H9 (cell line): ENCODE data around the gene ZNF385D. TPM values are rescaled to one million over a fixed set of nuclear protein-coding genes. Genes with fewer than 3 reads are reported as not detected.

Source experiments
- DNase-seq: peaks from one replicate; pipeline ENCODE4 v3.0.0-alpha.2; 2017
- H2AFZ ChIP-seq: one replicate; pipeline ENCODE4 v1.6.1; 2013; ENCODE audit warnings: mild to moderate bottlenecking, low read length, control low read depth, moderate library complexity
- H2AK5ac ChIP-seq: 2 replicates; pipeline ENCODE4 v1.6.1; 2013; ENCODE audit warnings: low read length, control low read depth, mixed read lengths; ENCODE audit not compliant: insufficient read length
- H2BK120ac ChIP-seq: one replicate; pipeline ENCODE4 v1.6.1; 2013; ENCODE audit warnings: low read depth, mild to moderate bottlenecking, low read length, control low read depth, inconsistent platforms; ENCODE audit not compliant: poor library complexity, severe bottlenecking
- H2BK12ac ChIP-seq: 2 replicates; pipeline ENCODE4 v1.6.1; 2013; ENCODE audit warnings: low read length, control low read depth, mixed read lengths, low read depth; ENCODE audit not compliant: insufficient read length
- H2BK15ac ChIP-seq: 2 replicates; pipeline ENCODE4 v1.6.1; 2013; ENCODE audit warnings: low read depth, low read length, control low read depth
- H2BK20ac ChIP-seq: one replicate; pipeline ENCODE4 v1.6.1; 2013; ENCODE audit warnings: low read depth, mild to moderate bottlenecking, low read length, control low read depth, inconsistent platforms; ENCODE audit not compliant: poor library complexity, severe bottlenecking
- H2BK5ac ChIP-seq: 2 replicates; pipeline ENCODE4 v1.6.1; 2013; ENCODE audit warnings: low read length, control low read depth, mixed read lengths; ENCODE audit not compliant: insufficient read length
- H3K14ac ChIP-seq: 2 replicates; pipeline ENCODE4 v1.6.1; 2013; ENCODE audit warnings: low read length, control low read depth; ENCODE audit not compliant: insufficient read depth
- H3K18ac ChIP-seq: 2 replicates; pipeline ENCODE4 v1.6.1; 2013; ENCODE audit warnings: low read depth, mild to moderate bottlenecking, mixed read lengths, low read length, control low read depth; ENCODE audit not compliant: insufficient read length
- H3K23ac ChIP-seq: 2 replicates; pipeline ENCODE4 v1.6.1; 2013; ENCODE audit warnings: low read length, control low read depth, mixed read lengths, low read depth; ENCODE audit not compliant: insufficient read length
- H3K23me2 ChIP-seq: 2 replicates; pipeline ENCODE4 v1.6.1; 2013; ENCODE audit warnings: low read depth, mild to moderate bottlenecking, mixed read lengths, low read length, control low read depth; ENCODE audit not compliant: insufficient read length, poor library complexity, severe bottlenecking
- H3K27ac ChIP-seq: 2 replicates; pipeline ENCODE4 v1.5.1; 2013; ENCODE audit warnings: low read length, control low read depth, mixed read lengths, low read depth; ENCODE audit not compliant: insufficient read length
- H3K27me3 ChIP-seq: 2 replicates; pipeline ENCODE4 v1.6.1; 2013; ENCODE audit warnings: low read length, control low read depth, inconsistent platforms; ENCODE audit not compliant: insufficient read depth
- H3K4ac ChIP-seq: 2 replicates; pipeline ENCODE4 v1.6.1; 2013; ENCODE audit warnings: low read depth, mild to moderate bottlenecking, control low read depth, inconsistent platforms, low read length, moderate library complexity
- H3K4me1 ChIP-seq: 2 replicates; pipeline ENCODE4 v1.6.1; 2013; ENCODE audit warnings: low read length, control low read depth, inconsistent platforms; ENCODE audit not compliant: insufficient read depth
- H3K4me2 ChIP-seq: 2 replicates; pipeline ENCODE4 v1.6.1; 2013; ENCODE audit warnings: low read length, control low read depth, mixed read lengths; ENCODE audit not compliant: insufficient read length, insufficient read depth
- H3K56ac ChIP-seq: 2 replicates; pipeline ENCODE4 v1.6.1; 2013; ENCODE audit warnings: low read depth, mild to moderate bottlenecking, mixed read lengths, low read length, control low read depth; ENCODE audit not compliant: insufficient read length
- H3K79me1 ChIP-seq: 2 replicates; pipeline ENCODE4 v1.6.1; 2013; ENCODE audit warnings: low read depth, mild to moderate bottlenecking, moderate library complexity, low read length, control low read depth, inconsistent platforms; ENCODE audit not compliant: insufficient read depth, poor library complexity, severe bottlenecking
- H3K79me2 ChIP-seq: 2 replicates; pipeline ENCODE4 v1.6.1; 2013; ENCODE audit warnings: low read length, control low read depth, inconsistent platforms; ENCODE audit not compliant: insufficient read depth
- H3K9ac ChIP-seq: 2 replicates; pipeline ENCODE4 v1.6.1; 2013; ENCODE audit warnings: low read length, control low read depth, mixed read lengths; ENCODE audit not compliant: insufficient read length; ENCODE audit errors: extremely low read depth
- H3K9me3 ChIP-seq: one replicate; pipeline ENCODE4 v1.6.1; 2013; ENCODE audit warnings: low read depth, low read length, inconsistent platforms; ENCODE audit not compliant: control insufficient read depth
- H3T11ph ChIP-seq: one replicate; pipeline ENCODE4 v1.6.1; 2013; ENCODE audit warnings: mild to moderate bottlenecking, low read length, control low read depth, inconsistent platforms
- H4K20me1 ChIP-seq: one replicate; pipeline ENCODE4 v1.6.1; 2013; ENCODE audit not compliant: control insufficient read depth, insufficient read length, insufficient read depth
- H4K5ac ChIP-seq: 2 replicates; pipeline ENCODE4 v1.6.1; 2013; ENCODE audit warnings: low read depth, mild to moderate bottlenecking, mixed read lengths, low read length, control low read depth; ENCODE audit not compliant: insufficient read length
- H4K8ac ChIP-seq: replicated peaks from 2 replicates; pipeline ENCODE4 v1.6.1; 2013; ENCODE audit warnings: low read length, control low read depth, mixed read lengths, low read depth; ENCODE audit not compliant: insufficient read length
- H4K91ac ChIP-seq: 2 replicates; pipeline ENCODE4 v1.6.1; 2013; ENCODE audit warnings: low read depth, mild to moderate bottlenecking, moderate library complexity, mixed read lengths, low read length, control low read depth; ENCODE audit not compliant: insufficient read length
- H3K27ac Mint-ChIP-seq, 3 experiments: 2 replicates in 2 of 3; 3 replicates in 1 of 3; pipeline ENCODE4 v1.8.0; 2020 to 2021; ENCODE audit warnings: mixed read lengths in 3 of 3, mild to moderate bottlenecking in 1 of 3, moderate library complexity in 1 of 3
- H3K27me3 Mint-ChIP-seq: 2 replicates; pipeline ENCODE4 v1.8.0; 2021; ENCODE audit warnings: low read depth, mild to moderate bottlenecking, moderate library complexity, mixed read lengths
- H3K36me3 Mint-ChIP-seq, 3 experiments: 2 replicates in 2 of 3; 3 replicates in 1 of 3; pipeline ENCODE4 v1.8.0; 2020 to 2021; ENCODE audit warnings: low read depth in 3 of 3, mixed read lengths in 3 of 3; ENCODE audit not compliant: insufficient read depth in 1 of 3
- H3K4me1 Mint-ChIP-seq, 2 experiments: 2 replicates each; pipeline ENCODE4 v1.8.0; 2020; ENCODE audit warnings: mixed read lengths in 2 of 2
- H3K4me3 Mint-ChIP-seq, 2 experiments: 2 replicates in 1 of 2; 3 replicates in 1 of 2; pipeline ENCODE4 v1.8.0; 2020 to 2021; ENCODE audit warnings: mild to moderate bottlenecking in 2 of 2, mixed read lengths in 2 of 2, moderate library complexity in 1 of 2
- H3K9me3 Mint-ChIP-seq, 2 experiments: 2 replicates in 1 of 2; 3 replicates in 1 of 2; pipeline ENCODE4 v1.8.0; 2020; ENCODE audit warnings: mild to moderate bottlenecking in 2 of 2, mixed read lengths in 2 of 2, moderate library complexity in 1 of 2
- CTCF ChIP-seq: fragments of 200-600 bp; sonication (generic); conservative IDR thresholded peaks from 3 replicates; pipeline ENCODE4 v1.8.0; 2021; ENCODE audit warnings: antibody characterized with exemption, mild to moderate bottlenecking
- WGBS: extraction: QIAGEN DNeasy Blood & Tissue Kit; methylation state at CpG from one replicate; pipeline ENCODE4 v1.1.7; 2013; ENCODE audit warnings: missing lambda C conversion rate, low lambda C conversion rate, mixed read lengths; ENCODE audit not compliant: insufficient read length; ENCODE audit errors: extremely low coverage; 5-methylcytosine and 5-hydroxymethylcytosine counted together
- total RNA-seq: library from RNA; stranded (reverse); gene quantifications from 2 replicates; pipeline ENCODE4 v1.2.1, GENCODE V29; 2021

Gene ZNF385D
- total RNA-seq, 1 experiment from 2014 or later, result 1.5 TPM

GRCh38 chr3:21781355-21781754 is 30.3 kb upstream of the ZNF385D start:
- Histone ChIP-seq H3K18ac (no peak overlapping the region), H4K5ac (no peak overlapping the region), H3K4me1 (no peaks in the 10 kb centered on the region), H2BK15ac (no peak overlapping the region), H2BK20ac (no peak overlapping the region), H2AK5ac (no peak overlapping the region), H3K79me1 (no peaks in the 10 kb centered on the region), H3K23me2 (no peaks in the 10 kb centered on the region), H4K20me1 (no peaks in the 10 kb centered on the region), H3K79me2 (no peaks in the 10 kb centered on the region), H3T11ph (no peak overlapping the region), H2BK120ac (no peak overlapping the region), H3K9me3 (no peaks in the 10 kb centered on the region), H3K56ac (no peak overlapping the region), H2BK12ac (no peak overlapping the region), H3K27me3 (no peaks in the 10 kb centered on the region), H2AFZ (no peak overlapping the region), H3K27ac (no peak overlapping the region), H4K8ac (no peak overlapping the region), H4K91ac (no peak overlapping the region), H3K4me2 (no peak overlapping the region), H3K23ac (no peak overlapping the region), H3K14ac (no peak overlapping the region), H2BK5ac (no peak overlapping the region), H3K9ac (no peak overlapping the region), H3K4ac (no peak overlapping the region)
- no peaks in the 10 kb centered on the region for H3K4me1 Mint-ChIP-seq
- no peaks in the 10 kb centered on the region for H3K36me3 Mint-ChIP-seq
- no peak overlapping the region for H3K27ac Mint-ChIP-seq
- TF ChIP-seq CTCF, result no peak
- H3K9me3 Mint-ChIP-seq, result no peaks in the 10 kb centered on the region
- no peak for DNase-seq
- H3K27me3 Mint-ChIP-seq, result no peaks in the 10 kb centered on the region
- no CpG with 5 or more reads among the region's 2 CpGs for WGBS
- no peak overlapping the region for H3K4me3 Mint-ChIP-seq
